ENCODE data around the gene MAPK11.

MAPK11 gene

DNA sequence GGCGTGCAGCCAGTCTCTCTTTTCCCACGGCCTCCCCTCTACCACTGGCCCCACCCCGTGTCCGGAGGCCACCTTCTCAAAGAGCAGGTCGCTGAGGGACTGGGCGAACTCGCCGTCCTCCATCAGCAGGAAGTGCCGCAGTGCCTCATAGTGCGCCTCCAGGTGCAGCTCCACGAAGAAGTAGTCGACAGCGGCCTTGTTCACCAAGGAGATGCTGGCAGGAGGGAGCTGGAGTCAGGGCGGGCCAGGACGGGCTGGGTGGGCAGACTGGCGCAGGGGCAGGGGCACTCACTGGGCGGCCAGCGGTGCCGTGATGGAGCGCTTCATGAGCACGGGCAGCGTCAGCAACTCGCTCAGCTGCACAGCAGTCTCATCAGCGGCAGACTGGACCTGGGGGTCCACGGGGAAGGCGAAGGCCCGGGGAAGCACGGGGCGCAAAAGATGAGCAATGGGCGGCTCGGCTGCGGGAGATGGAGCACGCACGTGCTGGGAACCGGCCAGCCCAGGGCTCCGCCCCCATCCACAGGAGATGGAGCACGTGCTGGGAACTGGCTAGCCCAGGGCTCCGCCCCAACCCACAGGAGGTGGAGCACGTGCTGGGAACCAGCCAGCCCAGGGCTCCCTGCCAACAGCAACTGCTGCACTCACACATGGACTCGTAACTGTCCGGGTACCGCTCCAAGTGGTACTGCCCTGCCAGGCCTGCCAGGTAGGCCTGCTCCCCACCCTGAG, 51.0 kb downstream of the MAPK11 start:
- H3K4me3 ChIP-seq (ENCODE audit: low read length): no peak overlapping the region
- peak; percentile 75 for DNase-seq (ENCODE audit: low read depth)
- TF ChIP-seq, protein P1, sequence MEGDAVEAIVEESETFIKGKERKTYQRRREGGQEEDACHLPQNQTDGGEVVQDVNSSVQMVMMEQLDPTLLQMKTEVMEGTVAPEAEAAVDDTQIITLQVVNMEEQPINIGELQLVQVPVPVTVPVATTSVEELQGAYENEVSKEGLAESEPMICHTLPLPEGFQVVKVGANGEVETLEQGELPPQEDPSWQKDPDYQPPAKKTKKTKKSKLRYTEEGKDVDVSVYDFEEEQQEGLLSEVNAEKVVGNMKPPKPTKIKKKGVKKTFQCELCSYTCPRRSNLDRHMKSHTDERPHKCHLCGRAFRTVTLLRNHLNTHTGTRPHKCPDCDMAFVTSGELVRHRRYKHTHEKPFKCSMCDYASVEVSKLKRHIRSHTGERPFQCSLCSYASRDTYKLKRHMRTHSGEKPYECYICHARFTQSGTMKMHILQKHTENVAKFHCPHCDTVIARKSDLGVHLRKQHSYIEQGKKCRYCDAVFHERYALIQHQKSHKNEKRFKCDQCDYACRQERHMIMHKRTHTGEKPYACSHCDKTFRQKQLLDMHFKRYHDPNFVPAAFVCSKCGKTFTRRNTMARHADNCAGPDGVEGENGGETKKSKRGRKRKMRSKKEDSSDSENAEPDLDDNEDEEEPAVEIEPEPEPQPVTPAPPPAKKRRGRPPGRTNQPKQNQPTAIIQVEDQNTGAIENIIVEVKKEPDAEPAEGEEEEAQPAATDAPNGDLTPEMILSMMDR (conservative IDR thresholded peaks at IDR 0.05; ENCODE audit: low read length): no peak

DNA sequence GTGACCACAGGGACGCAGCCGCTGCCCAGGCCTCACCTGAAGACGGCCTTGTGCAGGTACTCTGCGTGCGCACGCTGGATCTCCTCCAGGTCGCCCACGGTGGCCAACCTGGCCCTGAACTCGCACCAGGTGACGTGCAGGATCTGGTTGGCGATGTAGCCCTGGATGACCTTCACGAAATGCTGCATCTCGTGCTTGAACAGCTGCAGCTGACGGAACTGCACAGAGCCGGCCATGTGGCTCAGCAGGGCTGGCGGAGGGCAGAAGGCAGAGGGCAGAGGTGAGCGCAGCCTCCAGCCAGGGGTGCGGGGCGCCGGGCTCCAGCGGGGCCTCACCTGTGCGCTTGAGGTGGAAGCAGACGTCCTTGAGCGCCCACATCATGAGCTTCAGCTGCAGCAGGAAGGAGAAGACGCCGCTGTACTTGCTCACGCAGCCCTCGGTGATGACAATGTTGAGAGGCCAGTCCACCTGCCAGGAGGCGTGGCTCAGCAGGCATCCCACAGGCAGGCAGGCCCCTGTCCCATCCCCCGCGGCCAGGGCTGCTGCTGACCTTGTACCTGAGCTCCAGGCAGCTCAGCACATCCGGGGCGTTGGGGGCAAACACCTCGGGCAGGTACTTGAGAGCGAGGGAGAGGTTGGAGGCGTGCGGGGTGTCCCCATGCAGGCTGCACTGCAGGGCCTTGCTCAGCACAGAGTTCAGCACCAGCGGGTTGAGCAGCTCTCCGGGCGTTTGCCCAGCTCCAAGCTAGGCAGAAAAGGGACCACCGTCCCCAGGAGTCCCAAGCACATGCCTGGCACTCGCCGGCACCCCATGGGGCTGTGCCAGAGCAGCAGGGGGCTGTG, 51.8 kb downstream of the MAPK11 start:
- DNase-seq (ENCODE audit: low read depth): no peak
- TF ChIP-seq, protein P1 (conservative IDR thresholded peaks at IDR 0.05; ENCODE audit: low read length): no peak

DNA sequence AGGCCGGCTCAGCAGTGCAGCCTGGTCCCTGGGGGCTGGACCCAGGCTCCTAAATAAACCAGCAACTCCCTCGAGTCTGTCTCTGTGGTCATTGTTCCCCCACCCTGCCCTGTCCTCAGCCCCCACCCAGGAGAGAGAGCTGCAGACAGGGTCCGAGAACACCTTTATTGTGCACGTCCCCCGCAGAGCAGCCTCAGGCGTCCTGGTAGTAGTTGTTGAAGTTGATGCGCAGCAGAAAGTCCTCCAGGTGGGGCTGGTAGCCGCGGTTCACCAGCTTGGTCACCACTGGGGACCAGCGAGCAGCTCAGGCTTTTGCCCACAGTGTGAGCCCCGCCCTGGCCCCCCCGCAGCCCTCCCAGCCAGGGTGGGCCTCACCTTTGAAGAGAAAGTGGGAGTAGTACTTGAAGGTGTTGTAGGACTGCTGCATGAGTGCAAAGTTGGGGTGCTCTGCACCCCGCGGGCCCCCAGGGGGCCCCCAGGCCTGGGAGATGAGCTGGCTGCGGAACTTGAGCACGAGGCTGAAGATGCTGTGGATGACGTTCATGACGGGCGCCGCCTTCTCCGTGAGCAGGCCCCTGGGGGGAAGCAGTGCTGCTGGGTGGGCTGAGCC, 52.5 kb downstream of the MAPK11 start:
- no peak for DNase-seq (ENCODE audit: low read depth)
- no peak overlapping the region for H3K4me3 ChIP-seq (ENCODE audit: low read length)
- TF ChIP-seq, protein P1 (conservative IDR thresholded peaks at IDR 0.05; ENCODE audit: low read length): no peak

More for the DNA sequence above, 51.8 kb downstream of the MAPK11 start:
- H3K4me3 ChIP-seq (ENCODE audit: low read length): no peak overlapping the region

DNA sequence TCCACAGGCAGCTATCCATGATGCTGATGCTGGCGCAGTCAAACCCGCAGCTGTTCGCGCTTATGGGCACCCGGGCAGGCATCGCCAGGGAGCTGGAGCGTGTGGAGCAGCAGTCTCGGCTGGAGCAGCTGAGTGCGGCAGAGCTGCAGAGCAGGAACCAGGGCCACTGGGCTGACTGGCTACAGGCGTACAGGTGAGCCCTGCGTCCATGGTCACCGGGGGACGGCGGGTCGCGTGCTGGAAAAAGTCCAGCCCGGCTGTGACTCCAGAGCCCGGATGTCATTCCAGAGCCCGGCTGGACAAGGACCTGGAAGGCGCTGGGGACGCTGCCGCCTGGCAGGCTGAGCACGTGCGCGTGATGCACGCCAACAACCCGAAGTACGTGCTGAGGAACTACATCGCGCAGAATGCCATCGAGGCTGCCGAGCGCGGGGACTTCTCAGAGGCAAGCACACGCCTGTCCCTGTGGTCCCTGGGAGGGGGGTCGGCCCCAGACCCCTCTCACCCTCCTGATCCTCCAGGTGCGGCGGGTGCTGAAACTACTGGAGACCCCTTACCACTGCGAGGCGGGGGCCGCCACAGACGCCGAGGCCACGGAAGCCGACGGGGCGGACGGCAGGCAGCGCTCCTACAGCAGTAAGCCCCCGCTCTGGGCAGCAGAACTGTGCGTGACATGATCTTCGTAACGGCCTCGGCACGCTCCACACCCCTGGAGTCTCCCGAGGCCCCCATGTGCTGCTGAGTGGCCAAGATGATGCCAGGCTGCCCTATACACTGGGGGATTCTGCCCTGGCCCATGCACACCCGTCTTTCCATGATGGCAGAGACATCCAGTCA, 53.3 kb downstream of the MAPK11 start:
- TF ChIP-seq, protein P1 (conservative IDR thresholded peaks at IDR 0.05; ENCODE audit: low read length): no peak
- no peak overlapping the region for H3K4me3 ChIP-seq (ENCODE audit: low read length)
- DNase-seq (ENCODE audit: low read depth): no peak

DNA sequence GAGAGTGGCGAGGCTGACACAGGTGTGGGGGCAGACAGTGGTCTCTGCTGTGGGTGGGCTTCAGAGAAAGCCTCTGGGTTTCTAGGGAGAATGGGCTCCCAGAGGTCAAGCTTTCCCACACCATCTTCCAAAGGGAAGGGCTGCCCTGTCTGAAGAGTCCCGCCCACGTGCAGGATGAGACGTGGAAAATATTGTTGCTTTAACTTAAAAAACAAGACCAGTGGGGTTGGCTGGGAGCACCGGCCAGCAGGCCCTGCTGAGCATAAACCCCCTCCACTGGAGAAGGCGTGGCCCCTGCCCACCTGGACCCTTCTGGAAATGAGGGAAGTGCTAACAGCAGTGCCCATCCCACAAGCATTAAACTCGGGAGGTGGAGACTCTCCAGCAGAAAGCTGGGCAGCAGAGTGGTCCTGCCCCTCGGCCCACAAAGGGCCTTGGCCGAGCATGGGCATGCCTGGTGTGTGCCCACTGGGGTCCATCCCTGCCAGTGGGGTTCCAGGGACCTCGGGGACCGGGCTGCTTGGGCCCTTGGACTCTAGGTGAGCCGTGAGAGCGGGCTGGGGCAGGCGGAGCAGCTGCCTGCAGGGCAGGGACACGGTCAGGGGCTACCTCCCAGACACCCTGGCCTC, 54.0 kb downstream of the MAPK11 start:
- H3K4me3 ChIP-seq (ENCODE audit: low read length): no peak overlapping the region
- TF ChIP-seq, protein P1 (conservative IDR thresholded peaks at IDR 0.05; ENCODE audit: low read length): no peak
- DNase-seq (ENCODE audit: low read depth): no peak

DNA sequence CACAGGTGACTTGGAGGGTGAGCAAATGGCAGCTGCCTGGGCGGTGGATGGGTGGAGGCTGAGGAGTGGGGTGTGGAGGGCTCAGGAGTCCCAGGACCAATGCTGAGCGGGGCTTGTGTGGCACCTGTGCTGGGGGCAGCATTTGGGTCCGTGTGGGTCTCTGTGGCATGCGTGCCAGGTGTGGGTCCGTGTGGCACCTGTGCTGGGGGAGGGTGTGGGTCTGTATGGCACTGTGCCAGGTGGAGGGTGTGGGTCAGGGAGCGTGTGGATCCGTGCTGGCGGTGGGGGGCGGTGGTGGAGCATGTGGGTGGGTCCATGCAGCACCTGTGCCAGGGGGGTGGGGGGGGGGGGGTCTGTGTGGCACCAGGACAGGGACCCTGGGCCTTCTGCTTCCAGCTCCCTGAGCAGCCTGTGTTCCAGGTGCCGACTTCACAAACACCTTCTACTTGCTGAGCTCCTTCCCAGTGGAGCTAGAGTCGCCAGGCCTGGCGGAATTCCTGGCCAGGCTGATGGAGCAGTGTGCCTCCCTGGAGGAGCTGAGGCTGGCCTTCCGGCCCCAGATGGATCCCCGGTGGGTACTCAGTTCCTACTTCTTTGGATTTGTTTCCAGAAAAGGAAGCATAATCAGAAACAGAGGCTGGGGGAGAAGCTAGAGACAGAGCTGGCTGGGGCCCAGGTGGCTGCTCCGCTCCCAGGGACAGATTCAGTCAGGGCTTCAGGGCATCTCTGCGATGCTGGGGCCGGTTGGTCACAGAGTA, 54.7 kb downstream of the MAPK11 start:
- TF ChIP-seq, protein P1 (conservative IDR thresholded peaks at IDR 0.05; ENCODE audit: low read length): no peak

More for the DNA sequence above, 54.7 kb downstream of the MAPK11 start:
- no peak for DNase-seq (ENCODE audit: low read depth)
- H3K4me3 ChIP-seq (ENCODE audit: low read length): no peak overlapping the region

Data from AG10803 (cell line).